ENCODE measurements around the gene ATP9A.

DNA sequence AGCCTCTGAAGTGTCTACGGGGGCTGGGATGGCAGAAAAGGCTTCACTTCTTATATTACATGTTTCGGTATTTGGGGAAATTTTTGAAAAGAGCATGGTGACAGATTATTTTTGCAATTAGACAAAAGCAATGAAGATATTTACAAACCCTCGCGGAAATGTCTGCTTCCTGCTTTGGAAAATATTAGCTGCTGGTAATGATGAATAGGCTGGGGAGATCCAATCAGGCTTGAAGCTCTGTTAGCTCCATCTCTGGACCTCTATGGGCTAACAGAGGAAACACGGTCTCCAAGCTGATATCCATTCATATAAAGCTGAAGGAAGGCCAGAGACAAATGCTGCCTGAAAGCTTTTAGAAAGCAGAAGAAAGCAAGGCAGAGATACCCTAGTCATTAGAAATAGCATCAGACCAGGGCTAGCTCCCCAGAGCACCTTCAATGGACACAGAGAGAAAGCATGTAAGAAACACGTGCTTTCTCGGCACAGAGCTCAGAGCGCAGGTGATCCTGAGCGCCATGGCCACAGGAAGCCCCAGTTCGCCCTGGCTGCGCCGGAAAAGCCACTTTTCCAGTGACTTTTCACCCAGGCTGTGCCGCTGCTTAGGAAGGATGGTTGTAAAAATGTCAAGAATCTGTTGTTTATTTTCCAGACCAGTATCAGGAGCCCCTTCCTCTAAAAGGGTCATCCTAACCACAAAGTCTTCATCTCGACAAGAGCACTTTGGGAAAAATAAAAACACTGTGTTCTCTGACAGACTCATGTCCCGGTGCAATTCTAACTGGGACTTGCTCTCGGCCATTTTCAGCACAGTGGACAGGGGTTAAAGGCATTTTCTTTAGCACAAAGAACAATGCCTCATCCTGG, 157.2 kb downstream of the ATP9A start:
- TF ChIP-seq CTCF (optimal IDR thresholded peaks at IDR 0.05 in 1 of 3, IDR thresholded peaks at IDR 0.05 in 1 of 3, conservative IDR thresholded peaks at IDR 0.05 in 1 of 3; ENCODE audit: extremely low read depth in 1 of 3, insufficient read depth in 2 of 3, low read length in 3 of 3) (no peak), EZH2 (IDR thresholded peaks at IDR 0.05; ENCODE audit: low read length) (no peak)
